HEK293 (cell line): ENCODE data around the gene GUK1.

Source experiments
- CTCF ChIA-PET: fragments of 350-600 bp; formaldehyde crosslinking; extraction: SDS; loops from one replicate; lab custom pipeline; 2021; ENCODE audit warnings: antibody characterized with exemption; lab: Yijun Ruan, JAX
- POLR2A ChIA-PET: fragments of 300-600 bp; formaldehyde crosslinking; extraction: SDS; loops from one replicate; lab custom pipeline; 2020; ENCODE audit warnings: antibody characterized with exemption, inconsistent platforms; lab: Yijun Ruan, JAX
- H3K27ac ChIP-seq: fragments of 200-500 bp; sonication (Bioruptor generic); 2 replicates; pipeline ENCODE4 v1.5.1; 2014; ENCODE audit warnings: low read depth, low read length, control low read depth, inconsistent platforms; ENCODE audit errors: extremely low read depth
- H3K36me3 ChIP-seq, 2 experiments: fragments of 200-500 bp in 1 of 2; sonication (Bioruptor generic) in 1 of 2; 1 replicate in 1 of 2; 2 replicates in 1 of 2; pipeline ENCODE4 v1.5.1; 2014 to 2017; ENCODE audit warnings: inconsistent platforms in 2 of 2, low read length in 2 of 2; ENCODE audit not compliant: control insufficient read depth in 2 of 2, insufficient read depth in 1 of 2
- H3K4me1 ChIP-seq: fragments of 200-500 bp; sonication (Bioruptor generic); 2 replicates; pipeline ENCODE4 v1.5.1; 2014; ENCODE audit warnings: mild to moderate bottlenecking, low read length, inconsistent platforms; ENCODE audit not compliant: control insufficient read depth, insufficient read depth
- H3K4me3 ChIP-seq: 2 replicates; pipeline ENCODE4 v1.5.1; 2011; ENCODE audit warnings: low read depth, mild to moderate bottlenecking, control low read depth, low read length, moderate library complexity
- H3K9me3 ChIP-seq: fragments of 200-500 bp; sonication (Bioruptor generic); 2 replicates; pipeline ENCODE4 v1.5.1; 2014; ENCODE audit warnings: low read depth, low read length, inconsistent platforms; ENCODE audit not compliant: control insufficient read depth, insufficient read depth
- KLF1 ChIP-seq: fragments of 450-650 bp; formaldehyde crosslinking; IDR thresholded peaks from 2 replicates; pipeline ENCODE4 v1.5.1; 2016; ENCODE audit warnings: missing biosample characterization, missing genetic modification characterization
- RBAK ChIP-seq: fragments of 450-650 bp; formaldehyde crosslinking; IDR thresholded peaks from 2 replicates; pipeline ENCODE4 v1.5.1; 2016; ENCODE audit warnings: missing biosample characterization, missing genetic modification characterization
- ZBTB10 ChIP-seq: fragments of 450-650 bp; formaldehyde crosslinking; IDR thresholded peaks from 2 replicates; pipeline ENCODE4 v1.5.1; 2016; ENCODE audit warnings: missing biosample characterization, missing genetic modification characterization
- ZBTB21 ChIP-seq: fragments of 450-650 bp; formaldehyde crosslinking; IDR thresholded peaks from 2 replicates; pipeline ENCODE4 v1.5.1; 2017; ENCODE audit warnings: missing biosample characterization, missing genetic modification characterization
- ZBTB44 ChIP-seq: fragments of 450-650 bp; IDR thresholded peaks from 2 replicates; pipeline ENCODE4 v1.5.1; 2018; ENCODE audit warnings: missing biosample characterization, mild to moderate bottlenecking, missing genetic modification characterization
- ZFP69B ChIP-seq: fragments of 450-650 bp; formaldehyde crosslinking; IDR thresholded peaks from 2 replicates; pipeline ENCODE4 v1.5.1; 2016; ENCODE audit warnings: missing biosample characterization, missing genetic modification characterization
- ZNF133 ChIP-seq: fragments of 450-650 bp; formaldehyde crosslinking; IDR thresholded peaks from 2 replicates; pipeline ENCODE4 v1.5.1; 2016; ENCODE audit warnings: missing biosample characterization, missing genetic modification characterization
- ZNF280D ChIP-seq: fragments of 450-650 bp; formaldehyde crosslinking; IDR thresholded peaks from 2 replicates; pipeline ENCODE4 v1.5.1; 2016; ENCODE audit warnings: missing biosample characterization, missing genetic modification characterization
- ZNF354C ChIP-seq: fragments of 450-650 bp; formaldehyde crosslinking; IDR thresholded peaks from 2 replicates; pipeline ENCODE4 v1.5.1; 2016; ENCODE audit warnings: missing biosample characterization, missing genetic modification characterization, low read depth, borderline replicate concordance
- ZNF404 ChIP-seq: fragments of 450-650 bp; formaldehyde crosslinking; IDR thresholded peaks from 2 replicates; pipeline ENCODE4 v1.5.1; 2017; ENCODE audit warnings: missing biosample characterization, missing genetic modification characterization
- ZNF692 ChIP-seq: fragments of 450-650 bp; formaldehyde crosslinking; IDR thresholded peaks from 2 replicates; pipeline ENCODE4 v1.5.1; 2016; ENCODE audit warnings: missing biosample characterization, missing genetic modification characterization
- ZNF830 ChIP-seq: fragments of 450-650 bp; IDR thresholded peaks from 2 replicates; pipeline ENCODE4 v1.5.0; 2018; ENCODE audit warnings: missing biosample characterization, missing genetic modification characterization, low read depth, mild to moderate bottlenecking, moderate library complexity

Gene GUK1

GRCh38 chr1:228181645-228182034, 41.6 kb downstream of the GUK1 start (continued):
- no peak for TF ChIP-seq ZNF692 (tag by site-specific recombination)
- TF ChIP-seq ZFP69B: no peak
- no peak for TF ChIP-seq ZBTB10 (tag by site-specific recombination)
- no peak for TF ChIP-seq ZNF280D (tag by site-specific recombination)
- TF ChIP-seq, all 188 proteins: peak for 0

GRCh38 chr1:228182296-228183030, 42.4 kb downstream of the GUK1 start:
- Histone ChIP-seq H3K4me3 (no peak overlapping the region), H3K27ac (no peak overlapping the region), H3K4me1 (no peaks in the 10 kb centered on the region)
- POLR2A ChIA-PET: interaction anchor here (0.6 kb wide), 1 partner anchor 228 kb away, joined by 7 read pairs; no protein-coding TSS in a partner anchor
- TF ChIP-seq KLF1 (tag by site-specific recombination) (peak; percentile 93), ZBTB44 (tag by site-specific recombination) (no peak)
- TF ChIP-seq, all 188 proteins: peak for 1
- no peaks in the 10 kb centered on the region for H3K9me3 ChIP-seq
- H3K36me3 ChIP-seq: no peaks in the 10 kb centered on the region
- CTCF ChIA-PET: interaction anchor here (0.8 kb wide), 1 partner anchor 52 kb away, joined by 4 read pairs; no protein-coding TSS in a partner anchor

- POLR2A ChIA-PET: no interaction called here
- TF ChIP-seq ZNF354C (no peak), ZNF830 (no peak), RBAK (no peak), ZNF133 (tag by site-specific recombination) (no peak), ZNF404 (tag by site-specific recombination) (no peak), ZBTB21 (tag by site-specific recombination) (no peak)
These were observed 44.1 kb downstream of the GUK1 start for GRCh38 chr1:228184152-228184551.

More at GRCh38 chr1:228184152-228184551, 44.1 kb downstream of the GUK1 start:
- CTCF ChIA-PET: interaction anchor here (0.6 kb wide), 1 partner anchor 1008 kb away, joined by 3 read pairs; no protein-coding TSS in a partner anchor
- Histone ChIP-seq H3K9me3 (no peaks in the 10 kb centered on the region), H3K36me3 (no peaks in the 10 kb centered on the region), H3K27ac (no peak overlapping the region), H3K4me1 (no peaks in the 10 kb centered on the region), H3K4me3 (no peak overlapping the region)
